DND-41 (cell line): ENCODE data around the gene UBE2H.

ENCODE experiments used
- CTCF ChIP-seq: IDR thresholded peaks from 2 replicates; pipeline ENCODE4 v1.5.1; 2012; ENCODE audit warnings: borderline replicate concordance, low read length, moderate library complexity, mild to moderate bottlenecking; ENCODE audit not compliant: poor library complexity, severe bottlenecking; ENCODE audit errors: extremely low read depth
- EZH2 ChIP-seq: IDR thresholded peaks from 3 replicates; pipeline ENCODE4 v1.6.1; 2012; ENCODE audit warnings: borderline replicate concordance, low read depth, mild to moderate bottlenecking, moderate library complexity, low read length, inconsistent platforms; ENCODE audit not compliant: severe bottlenecking

DNA sequence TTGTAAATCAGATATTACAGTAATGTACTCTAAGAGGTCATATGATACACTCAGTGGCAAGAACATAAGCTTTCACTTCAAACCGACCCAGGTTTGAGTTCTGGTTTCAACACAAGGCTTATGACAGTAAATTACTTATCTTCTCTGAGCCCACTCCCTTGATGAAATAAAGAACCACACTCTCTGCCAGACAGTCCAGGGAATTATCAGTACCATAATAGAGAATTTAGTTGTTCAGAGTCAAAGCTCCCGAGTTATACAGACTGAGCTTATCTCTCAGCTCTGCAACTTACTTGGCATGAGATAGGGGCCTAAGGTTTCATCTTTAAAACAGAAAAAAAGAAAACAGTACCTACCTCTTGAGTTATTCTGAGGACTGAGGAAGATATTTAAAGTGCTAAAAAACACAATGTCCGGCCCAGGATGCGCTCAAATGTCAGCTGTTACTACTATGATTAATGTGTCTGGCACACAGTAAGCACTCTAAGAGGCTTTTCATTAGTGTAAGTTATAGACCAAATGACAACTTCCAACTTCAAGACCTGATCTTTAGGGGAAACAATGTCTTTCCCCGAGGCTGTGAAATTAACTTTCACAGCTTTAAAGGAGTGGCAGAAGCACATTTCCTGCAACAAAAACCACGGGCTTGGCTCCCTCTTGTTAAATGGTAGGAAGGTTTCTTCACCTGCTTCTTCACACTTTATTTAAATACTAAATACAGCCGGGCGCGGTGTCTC, 38.1 kb downstream of the UBE2H start:
- TF ChIP-seq CTCF = no peak
- no peak for TF ChIP-seq EZH2
